T-helper 2 cell (primary cell): ENCODE data around the gene ADCY7.

ENCODE experiments used
- DNase-seq, 5 experiments: peaks; one replicate each; pipeline versions ENCODE4 v3.0.0 to v3.0.0-alpha.2; 2012 to 2022

The ADCY7 gene

GRCh38 chr16:50268352-50268751, 2.0 kb downstream of the ADCY7 start:
- peak in 1 of 5 experiments; percentile 56 for DNase-seq

GRCh38 chr16:50269061-50269705, 2.8 kb downstream of the ADCY7 start:
- DNase-seq, result no peak

GRCh38 chr16:50269769-50270509, 3.6 kb downstream of the ADCY7 start:
- DNase-seq, result no peak

GRCh38 chr16:50270510-50271147, 4.3 kb downstream of the ADCY7 start:
- no peak for DNase-seq

GRCh38 chr16:50271148-50272041, 5.0 kb downstream of the ADCY7 start:
- DNase-seq, result no peak

GRCh38 chr16:50272111-50272571, 5.8 kb downstream of the ADCY7 start:
- no peak for DNase-seq

GRCh38 chr16:50272687-50273381, 6.5 kb downstream of the ADCY7 start:
- DNase-seq, result no peak

GRCh38 chr16:50273382-50273690, 7.0 kb downstream of the ADCY7 start:
- DNase-seq, result no peak

GRCh38 chr16:50273888-50274325, 7.6 kb downstream of the ADCY7 start:
- peak in 3 of 5 experiments; percentile 28 to 77 (median 30) for DNase-seq

- DNase-seq, result peak in 4 of 5 experiments; percentile 19 to 87 (median 52)
Observed at GRCh38 chr16:50274326-50275097, 8.2 kb downstream of the ADCY7 start.

- no peak for DNase-seq
Observed at GRCh38 chr16:50275098-50275415, 8.7 kb downstream of the ADCY7 start.

- DNase-seq, result no peak
Observed at GRCh38 chr16:50275428-50276325, 9.3 kb downstream of the ADCY7 start.

- DNase-seq, result no peak
Observed at GRCh38 chr16:50276326-50276640, 9.9 kb downstream of the ADCY7 start.

GRCh38 chr16:50276801-50277555, 10.6 kb downstream of the ADCY7 start:
- DNase-seq, result no peak

GRCh38 chr16:50278251-50278650, 11.9 kb downstream of the ADCY7 start:
- no peak for DNase-seq

GRCh38 chr16:50279504-50279865, 13.1 kb downstream of the ADCY7 start:
- no peak for DNase-seq

- no peak for DNase-seq
Observed at GRCh38 chr16:50280932-50281331, 14.6 kb downstream of the ADCY7 start.

GRCh38 chr16:50281391-50282009, 15.1 kb downstream of the ADCY7 start:
- DNase-seq, result no peak

- DNase-seq, result peak in 3 of 5 experiments; percentile 42 to 89 (median 77)
Observed at GRCh38 chr16:50282010-50282538, 15.7 kb downstream of the ADCY7 start.
